ENCODE data around the gene PDS5B. TPM values are rescaled to one million over a fixed set of nuclear protein-coding genes. Genes with fewer than 3 reads are reported as not detected.
"Not testable (repeated sequence)": the region's sequence is repeated elsewhere in the genome, so short reads cannot be mapped to it uniquely, and the experiment has no call there.

The PDS5B gene
- total and polyA plus RNA-seq, 8 donors = 32.5 to 75.8 (median 69.5) TPM

DNA sequence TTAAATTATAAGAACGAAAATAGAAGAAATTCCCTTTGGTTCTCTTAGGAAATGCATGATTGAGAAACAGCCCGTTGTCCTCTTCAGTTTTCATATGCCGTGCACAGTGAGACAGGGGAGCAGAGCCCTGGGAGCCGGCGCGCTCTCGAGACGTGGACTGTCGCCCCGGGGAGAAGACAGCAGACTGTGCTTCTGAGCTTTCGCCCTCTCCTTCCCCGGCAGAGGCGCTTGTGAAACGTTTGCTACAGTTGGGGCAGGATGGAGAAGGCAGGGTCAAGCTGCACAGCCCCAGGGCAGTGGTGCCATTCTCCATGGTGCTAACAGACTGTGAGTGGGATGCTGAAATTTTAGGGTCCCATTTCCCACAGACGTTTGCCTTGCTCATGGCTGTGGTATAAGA lies 237.8 kb downstream of the PDS5B start:
- DNase-seq = no peak
- TF ChIP-seq, protein P1, sequence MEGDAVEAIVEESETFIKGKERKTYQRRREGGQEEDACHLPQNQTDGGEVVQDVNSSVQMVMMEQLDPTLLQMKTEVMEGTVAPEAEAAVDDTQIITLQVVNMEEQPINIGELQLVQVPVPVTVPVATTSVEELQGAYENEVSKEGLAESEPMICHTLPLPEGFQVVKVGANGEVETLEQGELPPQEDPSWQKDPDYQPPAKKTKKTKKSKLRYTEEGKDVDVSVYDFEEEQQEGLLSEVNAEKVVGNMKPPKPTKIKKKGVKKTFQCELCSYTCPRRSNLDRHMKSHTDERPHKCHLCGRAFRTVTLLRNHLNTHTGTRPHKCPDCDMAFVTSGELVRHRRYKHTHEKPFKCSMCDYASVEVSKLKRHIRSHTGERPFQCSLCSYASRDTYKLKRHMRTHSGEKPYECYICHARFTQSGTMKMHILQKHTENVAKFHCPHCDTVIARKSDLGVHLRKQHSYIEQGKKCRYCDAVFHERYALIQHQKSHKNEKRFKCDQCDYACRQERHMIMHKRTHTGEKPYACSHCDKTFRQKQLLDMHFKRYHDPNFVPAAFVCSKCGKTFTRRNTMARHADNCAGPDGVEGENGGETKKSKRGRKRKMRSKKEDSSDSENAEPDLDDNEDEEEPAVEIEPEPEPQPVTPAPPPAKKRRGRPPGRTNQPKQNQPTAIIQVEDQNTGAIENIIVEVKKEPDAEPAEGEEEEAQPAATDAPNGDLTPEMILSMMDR (IDR thresholded peaks at IDR 0.05) = no peak
- H3K9me3 ChIP-seq = no peaks in the 10 kb centered on the region
- no peak overlapping the region for H3K27ac ChIP-seq
- H3K27me3 ChIP-seq = no peaks in the 10 kb centered on the region
- H3K4me3 ChIP-seq = no peak overlapping the region
- no peaks in the 10 kb centered on the region for H3K36me3 ChIP-seq
- ATAC-seq = no peak
- intact Hi-C loops (cut with DNase I) = no loop called here
- no peaks in the 10 kb centered on the region for H3K4me1 ChIP-seq

DNA sequence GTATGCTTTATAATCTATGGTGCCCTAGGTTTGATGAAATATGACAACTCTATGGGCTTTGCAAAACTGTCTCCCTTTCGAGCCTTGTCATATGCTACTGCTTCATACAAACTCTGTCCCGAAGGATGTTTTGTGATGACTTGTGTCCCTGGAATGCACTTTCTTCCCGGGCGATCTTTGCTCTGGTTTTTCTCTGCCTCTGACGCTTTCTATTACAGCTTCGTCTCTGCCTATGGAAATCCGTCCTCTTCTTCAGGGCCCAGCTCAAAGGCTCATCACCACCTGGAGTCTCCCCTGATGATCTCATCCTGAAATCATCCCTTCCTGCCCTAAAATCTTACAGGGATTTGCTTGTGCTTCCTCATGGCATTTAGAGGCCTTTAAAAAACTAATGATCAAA lies 238.4 kb downstream of the PDS5B start:
- Histone ChIP-seq H3K9me3 (no peaks in the 10 kb centered on the region), H3K4me3 (no peak overlapping the region), H3K4me1 (no peaks in the 10 kb centered on the region), H3K27ac (no peak overlapping the region), H3K27me3 (no peaks in the 10 kb centered on the region), H3K36me3 (no peaks in the 10 kb centered on the region)
- TF ChIP-seq, protein P1 (IDR thresholded peaks at IDR 0.05) = no peak
- DNase-seq = no peak
- intact Hi-C loops (cut with DNase I) = no loop called here
- ATAC-seq = no peak

DNA sequence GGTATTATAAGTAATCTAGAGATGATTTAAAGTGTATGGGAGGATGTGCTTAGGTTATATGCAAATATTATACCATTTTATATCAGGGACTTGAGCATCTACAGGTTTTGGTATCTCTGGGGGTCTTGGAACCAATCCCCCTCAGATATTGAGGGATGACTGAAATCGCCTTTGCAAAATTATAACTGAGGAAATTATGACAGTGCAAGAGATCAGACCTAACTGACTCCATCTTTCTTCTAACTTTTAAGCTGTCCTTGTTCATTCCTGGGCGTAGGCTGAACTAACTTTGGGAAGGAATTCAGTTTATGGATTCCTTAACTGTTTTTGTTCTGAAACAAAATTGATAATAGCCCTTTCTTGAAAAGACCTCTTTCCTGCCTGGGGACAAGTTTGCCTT lies 239.2 kb downstream of the PDS5B start:
- Histone ChIP-seq H3K27ac (no peak overlapping the region), H3K36me3 (no peaks in the 10 kb centered on the region), H3K4me1 (no peaks in the 10 kb centered on the region), H3K27me3 (no peaks in the 10 kb centered on the region), H3K4me3 (no peak overlapping the region), H3K9me3 (no peaks in the 10 kb centered on the region)
- TF ChIP-seq, protein P1 (IDR thresholded peaks at IDR 0.05) = no peak
- DNase-seq (no peak), ATAC-seq (no peak)
- intact Hi-C loops (cut with DNase I) = no loop called here

DNA sequence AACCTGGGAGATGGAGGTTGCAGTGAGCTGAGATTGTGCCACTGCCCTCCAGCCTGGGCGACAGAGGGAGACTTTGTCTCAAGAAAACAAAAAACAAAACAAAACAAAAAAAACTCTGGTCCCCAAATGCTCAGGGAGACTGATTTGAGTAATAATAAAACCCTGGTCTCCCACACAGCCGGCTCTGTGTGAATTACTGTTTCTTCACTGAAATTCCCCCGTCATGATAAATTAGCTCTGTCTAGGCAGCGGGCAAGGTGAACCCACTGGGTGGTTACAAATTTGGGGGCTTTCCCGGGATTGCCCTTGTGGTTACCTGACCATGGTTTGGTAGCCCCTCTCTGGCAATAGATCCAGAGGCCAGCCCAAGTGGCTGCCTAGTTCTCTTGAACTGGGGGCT lies 240.1 kb downstream of the PDS5B start:
- H3K4me3 ChIP-seq; H3K27me3 ChIP-seq; H3K36me3 ChIP-seq; intact Hi-C loops (cut with DNase I); DNase-seq; H3K27ac ChIP-seq; H3K9me3 ChIP-seq; ATAC-seq; H3K4me1 ChIP-seq: not testable (repeated sequence)

Other genes with a start within 250 kb of the PDS5B start
- gene N4BP2L1, start 158.3 kb upstream of the PDS5B start, total RNA-seq = 10 to 100 TPM; 12.4 to 13.4 TPM
- 10 to 100 TPM; 32.6 to 52.0 (median 38.3) TPM for gene N4BP2L1, start 158.3 kb upstream of the PDS5B start, polyA plus RNA-seq (ENCODE audit: insufficient read length in 6 of 6)
- 100 to 1,000 TPM; 121 to 123 TPM for gene N4BP2L2, start 47.7 kb upstream of the PDS5B start, total RNA-seq
- 100 to 1,000 TPM; 217 to 301 (median 250) TPM for gene N4BP2L2, start 47.7 kb upstream of the PDS5B start, polyA plus RNA-seq (ENCODE audit: insufficient read length in 6 of 6)